Measurements from ENCODE around the gene IFI44. TPM values are rescaled to one million over a fixed set of nuclear protein-coding genes. Genes with fewer than 3 reads are reported as not detected.

Gene IFI44
- polyA plus RNA-seq, 1 donor = 21.8 TPM

GRCh38 chr1:78650114-78650660, 556 bp downstream of the IFI44 start:
- DNase-seq = no peak

DNA sequence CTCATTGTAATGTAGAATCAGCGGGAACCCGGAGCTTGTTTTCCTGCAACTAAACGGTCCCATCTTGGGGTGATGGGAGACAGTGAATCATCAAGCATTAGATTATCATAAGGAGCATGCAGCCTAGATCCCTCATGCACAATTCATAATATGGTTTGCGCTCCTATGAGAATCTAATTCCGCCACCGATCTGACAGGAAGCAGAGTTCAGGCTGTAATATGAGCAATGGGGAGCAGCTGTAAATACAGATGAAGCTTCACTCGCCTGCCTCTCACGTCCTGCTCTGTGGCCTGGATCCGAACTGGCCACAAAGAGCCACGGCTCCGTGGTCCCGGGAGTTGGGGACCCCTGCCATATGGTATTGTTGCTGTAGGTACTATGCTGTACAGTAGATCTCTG, 1.6 kb downstream of the IFI44 start:
- no peak for DNase-seq

GRCh38 chr1:78652019-78652560, 2.5 kb downstream of the IFI44 start:
- no peak for DNase-seq

GRCh38 chr1:78658901-78659300, 9.3 kb downstream of the IFI44 start:
- DNase-seq = no peak

DNA sequence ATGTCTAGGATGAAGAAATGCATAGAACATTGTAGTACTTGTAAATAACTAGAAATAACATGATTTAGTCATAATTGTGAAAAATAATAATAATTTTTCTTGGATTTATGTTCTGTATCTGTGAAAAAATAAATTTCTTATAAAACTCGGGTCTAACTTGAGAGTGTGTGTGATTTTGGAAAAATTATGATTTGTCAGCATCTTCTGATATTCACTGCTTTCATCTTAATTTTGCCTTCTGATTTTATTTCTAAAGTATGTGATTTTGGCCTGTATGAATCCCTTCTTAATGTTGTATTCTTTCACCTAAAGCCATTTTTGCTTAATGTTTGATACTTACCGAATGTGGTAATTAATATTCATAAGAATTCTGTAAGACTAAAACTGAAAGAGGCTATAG, 14.3 kb downstream of the IFI44 start:
- no peak for DNase-seq

DNA sequence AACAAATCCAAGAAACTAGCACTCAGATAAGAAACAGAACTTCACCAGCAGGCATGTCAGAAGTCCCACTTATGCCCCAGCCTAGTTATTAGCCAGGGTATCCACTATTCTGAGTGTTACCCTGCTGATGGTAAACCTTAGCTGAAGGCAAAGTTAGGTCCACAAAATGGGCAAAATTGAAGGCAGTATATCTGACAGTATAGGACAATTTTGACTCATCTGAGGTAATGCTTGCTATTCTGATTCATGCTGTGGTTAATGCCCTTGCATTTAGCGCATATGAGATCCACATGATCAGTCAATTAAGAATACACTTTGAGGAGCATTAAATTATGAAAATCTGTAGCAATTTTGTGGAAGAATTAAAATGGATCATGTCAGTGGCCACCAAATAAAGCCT, 15.1 kb downstream of the IFI44 start:
- DNase-seq = no peak

GRCh38 chr1:78665809-78666208, 16.2 kb downstream of the IFI44 start:
- DNase-seq = no peak

DNA sequence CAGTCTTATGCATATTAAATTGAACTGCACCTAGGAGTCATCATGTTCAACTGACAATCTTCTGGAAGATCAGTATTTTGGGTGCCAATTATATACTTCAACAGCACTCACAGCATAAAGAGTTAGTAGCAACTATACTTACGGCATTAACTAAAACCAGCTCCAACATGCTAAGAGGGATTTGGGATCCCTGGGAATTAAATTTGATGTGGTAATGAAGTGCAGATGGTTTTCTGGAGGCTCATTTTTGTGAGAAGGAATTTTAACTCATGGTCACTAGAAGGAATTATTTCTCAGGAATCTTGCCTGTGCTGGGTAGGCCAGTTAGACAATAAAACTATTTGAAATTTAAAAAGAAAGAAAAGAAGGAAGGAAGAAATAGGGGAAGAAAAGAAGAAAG, 18.3 kb downstream of the IFI44 start:
- DNase-seq = no peak

DNA sequence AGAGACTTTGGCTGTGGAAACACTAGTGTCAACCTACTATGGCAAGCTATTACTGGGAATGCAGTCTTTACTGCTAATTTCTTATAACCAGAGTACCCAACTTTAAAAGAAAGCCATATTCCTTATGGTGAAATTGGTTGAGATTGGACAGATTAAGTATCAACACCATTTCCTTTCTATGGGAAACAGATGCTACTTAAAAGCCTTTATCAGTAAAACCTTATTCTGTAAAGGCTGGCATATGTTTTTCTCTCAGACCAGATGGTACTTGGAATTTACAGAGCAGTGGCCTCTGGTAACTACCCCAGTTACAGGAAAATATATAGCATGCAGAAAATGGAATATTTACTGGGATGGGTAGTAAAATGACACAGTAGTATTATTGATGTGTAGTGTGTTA, 18.8 kb downstream of the IFI44 start:
- DNase-seq = no peak

GRCh38 chr1:78672428-78672827, 22.8 kb downstream of the IFI44 start:
- DNase-seq = no peak

DNA sequence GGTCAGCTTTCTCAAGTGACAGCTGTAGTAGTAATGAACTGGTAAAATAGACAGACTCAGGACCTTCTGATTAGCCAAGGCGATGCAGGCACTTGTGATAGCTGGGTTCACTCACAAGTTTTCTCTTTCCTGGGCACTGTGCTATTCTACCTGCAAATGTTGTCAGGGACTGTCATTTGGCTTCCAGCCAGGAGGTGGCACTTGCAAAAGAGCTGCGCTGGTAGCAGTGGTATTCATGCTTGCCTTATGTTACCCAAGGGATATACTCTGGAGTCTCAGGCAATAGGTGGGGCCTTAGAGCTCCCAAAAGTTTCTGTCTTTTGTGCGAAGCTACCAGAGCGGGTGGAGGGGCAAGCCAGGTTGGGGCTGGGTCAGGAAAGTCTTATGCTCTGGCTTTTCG, 23.5 kb downstream of the IFI44 start:
- no peak for DNase-seq

- peak; percentile 59 for DNase-seq
Observed at GRCh38 chr1:78676347-78676982, 26.8 kb downstream of the IFI44 start.

DNA sequence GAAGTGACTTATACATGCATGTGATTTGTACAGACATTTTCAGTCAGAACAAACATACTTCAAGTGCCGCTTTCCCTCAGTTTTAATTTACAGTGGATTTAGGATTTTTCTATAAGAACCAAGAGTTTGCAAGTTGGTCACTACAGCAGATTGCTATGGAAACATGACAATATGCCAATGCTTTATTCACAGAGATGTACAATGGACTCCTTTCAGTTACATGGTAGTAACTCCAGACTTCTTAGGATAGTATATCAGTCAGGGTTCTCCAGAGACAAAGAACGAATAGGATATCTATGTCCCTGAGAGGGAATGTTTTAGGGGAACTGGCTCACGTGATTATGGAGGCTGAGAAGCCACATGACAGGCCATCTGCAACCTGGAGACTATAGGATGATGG, 27.4 kb downstream of the IFI44 start:
- DNase-seq = no peak

DNA sequence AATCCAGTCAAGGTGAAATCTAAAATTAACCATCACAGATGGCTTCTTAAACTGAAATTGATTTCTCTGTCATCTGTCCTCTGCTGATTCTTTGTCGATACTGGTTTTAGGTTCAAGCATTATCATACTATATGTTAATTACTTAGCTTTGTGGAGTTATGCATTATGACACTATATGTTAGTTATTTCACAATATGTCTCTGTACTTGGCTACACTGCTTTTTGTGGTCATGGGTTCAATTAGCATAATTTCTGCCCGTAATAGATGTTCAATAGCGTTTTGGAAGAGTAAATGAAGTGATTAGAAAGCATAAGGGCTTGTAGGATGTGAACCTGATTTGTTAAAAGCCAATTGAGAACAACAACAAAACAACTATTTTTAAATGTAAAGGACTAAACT, 28.2 kb downstream of the IFI44 start:
- no peak for DNase-seq

- DNase-seq = no peak
Observed at GRCh38 chr1:78678324-78678723, 28.7 kb downstream of the IFI44 start.

GRCh38 chr1:78681265-78681664, 31.6 kb downstream of the IFI44 start:
- DNase-seq = no peak

DNA sequence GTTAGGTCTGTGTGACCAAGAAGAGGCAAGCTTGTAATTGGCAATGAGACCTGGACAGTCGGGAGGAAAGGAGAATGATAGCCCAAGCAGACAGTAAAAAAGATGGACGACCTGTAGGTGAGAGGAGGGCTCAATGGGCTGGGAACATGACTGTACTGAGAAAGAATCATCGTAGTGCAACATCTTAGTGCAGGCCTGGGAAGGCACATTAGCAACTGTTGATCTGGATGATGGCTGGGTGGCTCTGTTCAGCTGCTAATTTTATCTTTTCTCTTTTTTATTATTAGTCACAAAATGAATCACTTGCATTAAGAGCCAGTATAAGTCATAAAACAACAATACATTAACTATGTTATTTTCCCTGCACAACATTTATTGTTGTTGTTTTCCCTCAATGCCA, 32.9 kb downstream of the IFI44 start:
- no peak for DNase-seq

DNA sequence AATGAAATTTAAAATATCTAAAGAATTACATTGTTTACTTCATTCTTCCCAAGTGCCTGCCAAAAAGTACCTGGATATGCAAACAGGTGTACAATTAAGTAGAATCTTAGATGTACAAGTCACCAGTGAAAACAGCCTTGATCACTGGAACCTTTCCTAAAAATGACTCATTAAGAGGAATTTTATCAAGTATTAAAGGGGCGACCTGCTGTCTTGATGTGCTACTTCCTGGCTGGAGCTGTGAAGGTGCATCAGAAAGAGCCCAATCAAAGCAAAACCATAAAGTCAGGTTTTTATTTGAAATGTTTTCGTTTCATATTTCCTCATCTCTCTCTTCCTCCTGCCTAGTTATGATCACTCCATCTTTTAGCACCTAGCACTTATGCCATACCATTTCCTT, 33.4 kb downstream of the IFI44 start:
- no peak for DNase-seq

DNA sequence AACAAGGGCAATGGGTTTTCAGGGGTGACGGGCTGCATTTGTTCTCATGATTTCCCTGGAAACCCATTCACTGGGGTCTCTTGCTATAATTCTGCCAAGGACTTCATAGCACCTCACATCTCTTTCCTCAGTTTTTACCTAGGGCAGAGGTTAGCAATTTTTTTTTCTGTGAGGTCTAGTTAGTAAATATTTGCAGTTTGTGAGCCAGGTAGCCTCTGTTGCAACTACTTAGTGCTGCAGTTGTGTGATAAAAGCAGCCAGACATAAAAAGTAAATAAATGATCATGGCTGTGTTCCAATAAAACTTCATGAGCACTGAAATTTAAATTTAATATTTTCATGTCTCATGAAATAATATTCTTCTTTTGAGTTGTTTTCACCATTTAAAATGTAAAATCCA, 37.7 kb downstream of the IFI44 start:
- no peak for DNase-seq

DNA sequence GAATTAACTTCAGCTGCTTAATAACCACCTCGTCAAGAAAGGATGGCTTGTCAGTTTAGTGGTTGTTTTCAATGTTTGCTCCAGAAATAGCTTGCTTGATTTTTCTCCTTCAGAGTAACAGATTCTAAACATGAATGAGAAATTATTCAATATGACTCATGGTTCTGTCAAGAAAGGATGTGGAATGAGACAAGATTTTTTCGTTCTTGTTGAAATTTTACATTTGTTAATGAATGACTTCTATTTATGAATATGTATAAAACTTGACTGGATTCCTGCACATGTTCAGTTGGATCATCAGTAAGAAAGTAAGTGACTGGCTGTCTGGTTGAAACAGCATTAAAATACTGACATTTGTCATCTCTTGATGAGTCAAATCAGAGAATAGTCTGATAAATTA, 38.3 kb downstream of the IFI44 start:
- no peak for DNase-seq

- DNase-seq = no peak
Observed at GRCh38 chr1:78688697-78689096, 39.1 kb downstream of the IFI44 start.

DNA sequence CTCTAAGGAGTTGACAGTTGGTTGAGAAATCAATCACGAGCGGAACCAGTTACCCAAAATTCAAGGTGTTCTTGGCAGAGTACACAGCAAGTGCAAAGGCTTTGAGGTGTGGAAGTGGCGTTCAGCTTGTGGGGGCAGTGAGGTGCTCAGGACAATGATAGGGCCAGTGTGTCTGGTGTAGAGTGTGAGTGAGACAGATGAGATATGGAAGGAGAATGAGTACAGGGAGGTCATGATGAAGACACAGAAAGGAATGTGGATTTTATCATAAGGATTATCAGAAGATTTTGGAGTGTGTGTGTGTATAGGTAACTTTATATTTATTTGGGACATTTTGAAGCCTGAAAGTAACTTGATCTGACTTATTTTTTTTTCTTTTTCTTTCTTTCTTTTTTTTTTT, 40.9 kb downstream of the IFI44 start:
- no peak for DNase-seq

DNA sequence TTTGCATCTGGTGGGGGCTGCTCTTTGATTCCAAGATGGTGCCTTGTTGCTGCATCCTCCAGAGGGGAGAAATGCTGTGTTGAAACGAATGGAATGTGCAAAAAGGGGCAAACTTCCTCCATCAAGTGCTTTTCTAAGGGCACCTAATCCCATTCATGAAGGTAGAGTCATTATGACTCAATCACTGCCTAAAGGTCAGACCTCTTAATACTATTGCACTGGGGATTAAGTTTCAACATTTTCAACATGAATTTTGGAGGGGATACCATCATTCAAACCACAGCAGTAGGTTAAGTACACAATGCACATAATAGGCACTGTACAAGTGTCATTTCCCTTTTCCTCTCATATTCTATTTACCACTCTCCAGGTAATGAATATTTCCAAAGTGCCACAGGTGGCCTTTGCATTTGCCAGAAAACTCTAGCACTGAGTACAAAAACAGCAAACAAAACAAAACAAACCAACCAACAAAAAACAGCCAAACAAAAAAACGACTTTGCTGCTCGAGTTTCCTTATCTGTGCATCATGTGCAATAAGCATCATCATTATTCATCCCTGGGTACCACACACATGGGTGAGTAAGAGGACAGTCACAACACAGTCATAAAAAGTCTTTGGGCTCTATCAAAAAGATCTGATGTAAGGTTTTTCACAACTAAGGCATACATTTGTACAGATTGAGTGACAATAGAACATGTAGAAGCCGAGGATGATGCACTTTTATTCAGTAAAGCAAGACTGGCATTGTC, 42.5 kb downstream of the IFI44 start:
- no peak for DNase-seq

- DNase-seq = no peak
Observed at GRCh38 chr1:78699813-78700212, 50.2 kb downstream of the IFI44 start.
